ENCODE measurements around the gene TMEM87B.
"Not testable (repeated sequence)": the region's sequence is repeated elsewhere in the genome, so short reads cannot be mapped to it uniquely, and the experiment has no call there.

The TMEM87B gene

DNA sequence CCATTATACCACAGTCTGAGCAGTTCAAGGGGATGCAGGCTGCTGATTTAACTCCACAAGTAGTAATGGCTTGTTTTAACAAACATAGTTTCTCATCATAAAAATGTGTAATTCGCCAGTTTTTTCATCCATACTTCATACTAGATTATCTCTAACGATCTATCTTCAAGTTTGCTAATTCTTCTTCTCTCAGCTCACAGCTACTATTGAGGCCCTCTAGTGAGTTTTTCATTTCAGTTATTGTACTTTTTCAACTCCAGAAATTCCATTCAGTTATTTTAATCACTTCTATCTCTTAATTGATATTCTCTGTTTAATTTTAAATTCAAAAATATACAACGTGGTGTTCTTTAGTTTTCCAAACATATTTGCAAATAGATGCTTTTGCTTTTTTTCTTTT is 20.1 kb upstream of the TMEM87B start:
- DNase-seq, result no peak

DNA sequence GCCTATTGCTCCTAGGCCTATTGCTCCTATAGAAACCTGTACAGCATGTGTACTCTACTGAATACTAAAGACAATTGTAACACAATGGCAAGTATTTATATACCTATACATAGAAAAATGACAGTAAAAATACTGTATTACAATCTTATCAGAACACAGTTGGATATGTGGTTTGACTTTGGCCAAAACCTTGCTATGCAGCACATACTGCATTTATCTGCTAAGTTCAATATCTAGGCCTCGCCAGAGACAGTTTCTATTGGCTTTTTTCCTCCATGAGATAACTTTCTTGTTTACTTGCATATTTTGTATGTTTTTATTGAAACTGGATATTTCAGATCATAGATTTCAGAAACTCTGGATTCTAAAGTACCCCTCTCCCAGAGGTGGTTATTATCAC is 19.3 kb upstream of the TMEM87B start:
- DNase-seq, result no peak

DNA sequence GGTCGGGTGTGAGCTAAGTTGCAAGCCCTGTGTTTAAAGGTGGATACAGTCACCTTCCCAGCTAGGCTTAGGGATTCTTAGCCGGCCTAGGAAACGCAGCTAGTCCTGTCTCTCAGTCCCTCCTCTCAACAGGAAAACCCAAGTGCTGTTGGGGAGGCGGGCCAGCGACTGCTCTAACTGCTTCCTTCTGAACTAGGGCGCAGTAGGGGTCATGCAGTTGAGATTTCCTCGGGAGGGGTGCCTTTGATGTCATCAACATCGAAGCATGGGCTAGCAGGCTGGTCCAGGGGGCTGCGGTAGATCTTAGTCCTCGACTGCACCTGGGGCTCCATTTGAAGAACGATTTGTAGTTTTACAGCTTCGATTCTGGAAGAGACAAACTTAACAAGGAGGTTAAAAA is 15.5 kb upstream of the TMEM87B start:
- not testable (repeated sequence) for DNase-seq

DNA sequence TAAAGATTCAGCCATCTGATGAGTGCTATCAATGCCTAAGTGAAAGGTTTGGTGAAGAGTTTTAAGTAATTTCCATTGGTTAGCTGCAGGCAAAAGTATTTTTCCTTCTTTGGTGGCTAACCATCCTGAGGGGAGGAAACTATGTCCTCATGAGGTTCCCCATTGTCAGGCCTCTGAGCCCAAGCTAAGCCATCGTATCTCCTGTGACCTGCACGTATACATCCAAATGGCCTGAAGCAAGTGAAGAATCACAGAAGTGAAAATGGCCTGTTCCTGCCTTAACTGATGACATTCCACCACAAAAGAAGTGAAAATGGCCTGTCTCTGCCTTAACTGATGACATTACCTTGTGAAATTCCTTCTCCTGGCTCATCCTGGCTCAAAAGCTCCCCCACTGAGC is 15.0 kb upstream of the TMEM87B start:
- DNase-seq, result not testable (repeated sequence)

DNA sequence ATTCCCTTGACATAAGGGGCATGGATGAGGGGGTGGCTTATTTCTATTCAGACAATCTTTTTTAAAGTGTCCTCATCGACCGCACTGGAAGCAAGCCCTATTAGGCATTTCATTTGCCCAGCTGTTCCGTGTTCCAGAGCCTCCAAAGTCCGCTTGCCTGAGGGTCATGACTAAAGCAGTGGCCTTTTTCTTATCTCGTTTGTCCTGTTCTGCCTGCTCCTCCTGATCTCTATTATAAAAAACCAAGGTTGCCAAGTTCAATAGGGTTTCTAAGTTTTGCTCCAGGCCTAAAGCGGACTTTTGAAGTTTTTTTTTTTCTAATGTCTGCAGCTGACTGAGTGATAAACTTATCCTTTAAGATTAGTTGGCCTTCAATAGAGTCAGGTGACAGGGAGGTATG is 13.6 kb upstream of the TMEM87B start:
- DNase-seq, result not testable (repeated sequence)

DNA sequence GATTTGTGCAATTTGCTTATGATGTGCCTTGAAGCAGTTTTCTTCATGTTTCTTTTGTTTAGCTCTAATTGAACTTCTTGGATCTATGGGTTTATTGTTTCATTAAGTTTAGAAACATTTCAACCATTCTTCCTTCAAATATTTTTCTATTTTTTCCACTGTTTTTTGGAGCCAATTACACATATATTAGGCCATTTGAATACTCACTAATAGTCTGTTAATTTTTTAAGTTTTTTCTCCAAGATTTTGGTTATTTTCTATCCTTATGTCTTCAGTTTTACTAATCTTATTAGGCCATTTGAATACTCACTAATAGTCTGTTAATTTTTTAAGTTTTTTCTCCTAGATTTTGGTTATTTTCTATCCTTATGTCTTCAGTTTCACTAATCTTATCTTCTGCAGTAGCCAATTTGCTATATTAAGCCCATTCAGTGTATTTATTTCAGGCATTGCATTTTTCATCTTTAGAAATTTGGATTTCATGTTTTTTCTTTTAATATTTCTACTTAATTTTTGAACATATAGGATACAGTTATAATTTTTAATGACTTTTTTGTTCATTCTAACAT is 9.5 kb upstream of the TMEM87B start:
- no peak for DNase-seq

DNA sequence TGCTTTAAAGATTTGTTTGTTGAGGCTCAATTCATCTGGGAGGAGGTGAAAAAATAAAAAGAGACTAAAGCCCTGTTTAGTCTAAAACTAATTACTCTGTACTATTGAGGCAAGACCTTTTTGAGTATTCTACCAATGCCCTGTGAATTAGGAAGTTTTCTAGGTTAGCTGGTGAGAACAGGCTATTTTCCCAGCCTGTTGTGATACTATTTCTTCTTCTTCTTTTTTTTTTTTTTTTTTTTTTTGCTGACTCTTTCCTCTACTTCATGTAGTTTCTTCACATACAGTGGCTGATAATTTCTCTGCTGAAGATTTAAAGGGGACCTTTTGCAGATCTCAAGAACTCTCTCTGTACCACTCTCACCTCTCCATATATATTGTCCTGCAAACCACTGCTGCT is 8.8 kb upstream of the TMEM87B start:
- DNase-seq, result peak; percentile 58

DNA sequence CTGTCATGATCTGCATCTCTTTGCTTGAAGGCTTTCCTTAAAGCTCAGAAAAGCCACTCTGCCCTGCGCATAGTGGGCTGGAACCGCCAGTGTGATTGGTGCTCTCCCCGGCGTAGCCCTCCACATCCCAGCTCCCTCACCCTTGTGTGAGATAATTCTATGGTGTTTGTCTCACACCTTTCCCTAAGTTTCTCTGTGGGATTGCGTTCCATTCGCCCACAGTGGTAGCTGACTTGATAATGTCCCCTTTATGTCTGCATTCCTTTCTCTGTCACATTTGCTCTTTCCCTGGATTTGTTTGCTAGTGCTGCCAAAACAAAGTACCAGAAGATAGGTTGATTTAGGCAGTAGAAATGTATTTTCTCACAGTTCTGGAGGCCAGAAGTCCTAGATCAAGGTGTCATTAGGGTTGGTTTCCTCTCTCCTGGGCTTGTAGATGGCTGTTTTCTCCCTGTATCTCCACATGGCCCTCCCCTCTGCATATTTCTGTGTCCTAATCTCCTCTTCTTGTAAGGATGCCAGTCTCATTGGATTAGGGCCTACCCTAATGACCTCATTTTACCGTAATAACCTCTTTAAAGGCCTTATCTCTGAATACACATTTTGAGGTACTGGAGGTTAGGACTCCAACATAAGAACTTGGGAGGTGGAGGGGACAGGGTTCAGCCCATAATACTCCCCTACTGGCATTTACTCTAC is 7.4 kb upstream of the TMEM87B start:
- no peak for DNase-seq

DNA sequence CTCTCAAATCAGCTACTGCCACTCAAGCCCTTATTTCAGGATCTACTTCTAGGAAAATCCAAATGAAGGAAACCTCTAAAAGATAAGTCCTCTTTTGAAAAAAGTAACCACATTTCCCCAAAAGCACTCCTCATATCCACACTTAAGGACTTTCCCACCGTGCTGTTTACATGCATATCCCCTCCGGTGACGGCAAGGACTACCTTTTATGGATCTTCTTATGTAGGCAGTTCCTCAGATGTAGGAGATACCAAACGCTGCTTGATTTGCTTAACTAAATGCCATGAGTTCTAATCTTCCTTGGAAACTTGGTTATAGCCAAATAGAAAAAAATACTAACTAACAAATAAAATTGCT is 6.9 kb upstream of the TMEM87B start:
- no peak for DNase-seq

DNA sequence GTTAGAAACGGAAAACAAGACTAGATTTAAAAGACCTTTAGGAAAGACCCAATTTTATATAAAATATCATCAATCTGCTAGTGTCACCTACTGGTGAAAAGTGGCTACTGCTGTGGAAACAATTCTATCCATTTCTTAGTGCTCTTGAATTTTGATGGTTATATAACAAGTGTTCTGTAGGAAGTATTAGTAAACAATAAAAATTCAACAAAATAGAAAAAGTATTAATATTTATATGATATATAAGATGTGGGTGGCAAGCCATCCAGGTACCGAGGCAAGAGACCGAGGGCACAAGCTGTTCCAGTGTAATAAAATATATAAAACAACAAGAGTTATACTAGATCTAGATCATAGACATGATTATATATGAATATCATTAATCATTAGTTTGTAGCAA is 6.2 kb upstream of the TMEM87B start:
- peak; percentile 69 for DNase-seq

DNA sequence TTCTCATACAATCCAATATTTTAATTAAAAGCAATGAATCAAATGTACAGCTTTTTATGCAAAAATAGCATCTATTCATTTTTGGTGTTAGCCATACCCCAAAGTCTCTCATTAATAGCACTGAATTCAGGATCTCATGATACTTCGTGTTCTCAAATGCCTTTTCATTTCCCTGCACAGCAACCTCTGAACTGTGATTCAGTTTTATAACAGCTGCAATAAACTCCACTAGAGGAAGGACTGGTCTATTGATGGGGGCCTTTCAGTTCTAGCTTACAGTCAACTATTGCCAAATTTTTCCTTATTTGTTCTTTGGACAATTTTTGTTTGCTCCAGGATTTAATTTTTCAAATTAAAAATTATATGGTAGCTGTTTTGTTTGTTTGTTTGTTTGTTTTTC is 4.8 kb upstream of the TMEM87B start:
- no peak for DNase-seq

DNA sequence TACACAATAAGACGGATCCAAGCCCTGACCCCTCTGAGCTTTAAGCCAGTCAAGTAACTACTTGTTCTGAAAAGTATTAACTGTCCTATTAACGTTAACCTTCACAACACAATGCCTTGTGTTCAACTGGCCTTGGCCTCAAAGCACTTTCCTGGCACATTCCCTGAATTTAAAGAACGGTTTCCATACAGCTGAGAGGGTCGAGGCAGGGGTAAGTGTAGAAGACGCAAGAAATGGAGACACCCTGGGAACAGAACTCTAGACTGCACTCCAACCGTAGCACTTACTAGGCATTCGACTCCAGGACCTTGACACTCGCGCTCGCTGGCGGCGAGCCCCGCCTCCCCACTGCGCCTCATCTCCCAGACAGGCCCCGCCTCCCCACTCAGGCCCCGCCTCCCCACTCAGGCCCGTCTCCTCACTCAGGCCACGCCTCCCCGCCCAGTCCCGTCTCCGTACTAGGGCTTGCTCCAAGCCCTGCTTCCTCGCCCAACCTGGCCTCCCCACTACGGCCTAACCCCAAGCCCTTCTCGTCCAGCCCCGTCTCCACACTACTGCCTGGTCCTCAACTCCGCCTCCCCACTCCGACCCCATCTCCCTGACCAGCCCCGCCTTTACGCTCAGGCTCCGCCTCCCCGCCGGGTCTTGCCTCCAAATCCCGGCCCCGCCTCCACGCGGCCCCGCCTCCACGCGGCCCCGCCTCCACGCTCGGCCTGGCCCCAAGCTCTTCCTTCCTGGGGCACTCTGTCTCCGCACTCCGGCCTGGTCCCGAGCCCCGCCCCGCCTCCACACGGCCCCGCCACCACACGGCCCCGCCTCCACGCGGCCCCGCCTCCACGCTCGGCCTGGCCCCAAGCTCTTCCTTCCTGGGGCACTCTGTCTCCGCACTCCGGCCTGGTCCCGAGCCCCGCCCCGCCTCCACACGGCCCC is 887 bp upstream of the TMEM87B start:
- peak; percentile 95 for DNase-seq

DNA sequence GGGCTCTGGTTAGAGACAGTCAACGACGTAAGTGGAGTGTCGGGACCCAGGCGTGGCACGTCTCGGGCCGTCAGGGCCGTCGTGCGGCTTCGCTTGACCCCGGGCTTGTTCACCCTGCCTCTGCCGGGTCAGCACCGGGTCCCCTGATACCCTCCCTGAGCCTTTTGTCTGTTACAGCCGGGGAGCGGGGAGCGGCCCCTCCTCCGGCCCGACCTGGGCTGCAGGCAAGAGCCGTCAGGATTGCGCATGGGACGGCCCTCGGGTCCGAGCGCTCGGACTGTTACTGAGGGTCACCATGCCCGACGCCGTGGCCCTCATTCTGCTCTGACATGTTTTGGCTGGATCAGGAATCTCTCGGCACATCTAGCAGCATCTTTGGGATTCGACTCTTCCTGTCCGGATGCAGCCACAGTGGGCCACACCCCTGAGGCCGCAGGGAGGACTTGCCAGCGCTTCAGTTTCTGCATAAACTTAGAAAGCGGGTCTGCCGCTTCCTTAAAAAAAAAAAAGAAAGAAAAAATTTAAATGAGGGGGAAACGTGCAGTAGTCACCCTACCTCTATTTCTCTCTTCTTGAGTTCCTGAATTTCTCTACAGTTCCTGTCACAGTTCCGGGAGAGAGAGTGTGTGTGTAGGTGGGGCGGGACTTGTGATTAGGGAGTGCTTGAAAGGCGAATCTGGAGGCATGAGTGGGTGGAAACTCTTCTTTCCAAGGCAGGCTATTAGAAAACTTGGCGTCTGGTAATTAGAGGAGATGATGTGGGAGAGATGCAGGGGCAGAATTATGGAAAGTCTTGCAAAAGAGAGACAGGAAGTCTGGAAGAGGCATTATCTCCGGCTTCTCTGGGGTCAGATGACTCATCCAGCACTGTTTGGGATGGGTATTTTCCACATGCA is 909 bp downstream of the TMEM87B start:
- DNase-seq, result peak; percentile 87

DNA sequence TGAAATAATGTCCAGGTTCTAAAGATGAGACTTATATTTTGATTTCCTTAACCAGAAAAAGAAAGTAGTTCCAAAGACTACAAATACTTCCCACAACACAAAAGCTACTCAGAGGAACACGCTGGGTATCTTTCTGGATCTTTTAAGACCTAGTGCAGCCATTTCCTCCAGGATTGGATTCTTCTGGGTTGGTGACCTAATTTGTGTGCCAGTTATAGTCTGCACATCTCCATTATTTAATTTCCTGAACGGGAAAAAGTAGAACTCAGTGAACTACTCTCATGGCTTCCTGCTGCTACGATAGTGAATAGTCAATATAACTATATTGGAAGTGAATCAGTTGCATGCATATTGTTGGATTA is 1.5 kb downstream of the TMEM87B start:
- DNase-seq, result no peak

DNA sequence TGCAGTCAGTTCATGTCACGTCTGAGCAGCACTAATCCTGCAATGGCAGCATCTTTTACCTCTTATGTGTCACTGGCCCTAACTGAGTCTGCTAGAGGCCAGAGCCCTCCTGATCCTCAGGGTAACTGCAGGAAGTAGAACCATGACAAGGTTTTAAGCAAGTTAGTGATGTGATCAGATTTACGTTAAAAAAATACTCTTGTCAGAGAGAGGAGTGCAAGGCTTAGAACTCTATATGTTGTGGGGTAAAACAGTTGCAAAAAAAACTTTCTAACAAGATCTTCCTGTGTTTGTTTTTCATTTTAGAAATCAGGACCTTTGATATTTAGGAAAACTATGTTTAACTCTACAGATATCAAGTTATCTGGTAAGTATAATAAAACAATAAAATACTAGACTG is 4.6 kb downstream of the TMEM87B start:
- DNase-seq, result no peak

DNA sequence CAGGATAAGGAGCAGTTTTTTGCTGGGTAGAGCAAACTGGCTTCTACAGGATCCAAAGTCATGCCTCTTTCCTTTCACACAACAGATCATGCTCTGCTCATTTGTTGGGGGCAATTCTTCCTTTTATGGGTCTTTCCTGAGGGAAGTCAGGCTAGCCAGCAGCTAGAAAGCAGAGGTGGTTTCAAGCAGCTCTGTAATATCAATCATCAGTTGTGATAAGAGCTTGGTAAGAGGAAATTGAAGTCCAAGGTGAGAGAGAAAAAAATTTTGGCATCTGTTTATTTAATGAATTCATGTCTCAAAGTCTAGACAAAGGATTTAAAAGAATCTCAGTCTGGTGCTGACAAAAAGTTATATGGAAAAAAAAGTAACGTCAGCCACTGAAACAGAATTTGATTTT is 6.2 kb downstream of the TMEM87B start:
- no peak for DNase-seq

DNA sequence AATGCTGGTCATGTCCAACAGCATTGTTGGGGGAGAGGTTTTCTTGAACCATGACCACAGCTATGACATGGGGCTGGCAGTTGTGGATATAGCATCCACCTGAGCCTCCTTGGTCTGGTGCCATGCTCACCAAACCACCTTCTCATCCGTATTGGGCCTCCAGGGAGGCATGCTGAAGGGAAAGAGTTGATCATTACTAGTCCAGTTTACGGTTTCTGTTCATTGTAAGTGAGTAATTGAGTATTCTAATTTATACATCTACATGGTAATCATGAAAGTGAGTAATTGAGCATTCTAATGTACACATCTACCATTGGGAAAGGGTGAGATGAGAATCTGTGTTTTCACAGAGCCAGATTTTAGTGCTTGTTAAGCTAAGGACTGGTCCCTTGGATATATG is 6.8 kb downstream of the TMEM87B start:
- no peak for DNase-seq

DNA sequence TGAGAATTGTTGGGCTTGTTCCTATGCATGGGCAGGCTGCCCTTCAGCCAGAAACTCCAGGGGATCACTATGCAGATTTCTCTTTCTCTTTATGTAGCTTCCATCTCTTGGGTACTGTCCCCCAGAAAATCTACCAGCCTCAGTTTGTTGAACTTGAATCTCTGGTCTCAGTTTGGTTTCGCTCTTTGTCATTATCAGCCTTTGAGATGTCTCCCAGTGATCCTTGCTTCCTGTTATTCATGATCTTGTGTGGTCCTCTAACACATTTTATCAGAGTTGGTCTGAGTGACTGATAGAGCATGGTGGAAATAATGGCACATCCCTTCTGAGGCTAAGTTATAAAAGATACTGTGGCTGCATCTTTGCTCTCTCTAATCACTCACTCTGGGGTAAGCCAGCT is 7.8 kb downstream of the TMEM87B start:
- no peak for DNase-seq

DNA sequence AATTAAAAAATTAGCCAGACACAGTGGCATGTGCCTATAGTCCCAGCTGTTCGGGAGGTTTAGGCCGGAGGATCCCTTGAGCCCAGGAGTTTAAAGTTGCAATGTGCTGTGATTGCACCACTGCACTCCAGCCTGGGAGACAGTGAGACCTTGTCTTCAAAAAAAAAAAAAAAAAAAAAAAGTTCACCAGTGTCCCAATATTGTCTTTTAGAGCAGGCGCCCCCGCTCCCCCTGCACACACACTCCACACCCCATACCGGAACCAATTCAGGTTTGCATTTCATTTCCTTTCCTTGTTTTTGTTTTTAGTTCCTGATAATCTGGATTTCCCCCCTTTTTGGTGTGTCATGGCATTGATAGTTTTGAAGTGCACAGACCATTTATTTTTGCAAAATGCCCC is 10.4 kb downstream of the TMEM87B start:
- no peak for DNase-seq

DNA sequence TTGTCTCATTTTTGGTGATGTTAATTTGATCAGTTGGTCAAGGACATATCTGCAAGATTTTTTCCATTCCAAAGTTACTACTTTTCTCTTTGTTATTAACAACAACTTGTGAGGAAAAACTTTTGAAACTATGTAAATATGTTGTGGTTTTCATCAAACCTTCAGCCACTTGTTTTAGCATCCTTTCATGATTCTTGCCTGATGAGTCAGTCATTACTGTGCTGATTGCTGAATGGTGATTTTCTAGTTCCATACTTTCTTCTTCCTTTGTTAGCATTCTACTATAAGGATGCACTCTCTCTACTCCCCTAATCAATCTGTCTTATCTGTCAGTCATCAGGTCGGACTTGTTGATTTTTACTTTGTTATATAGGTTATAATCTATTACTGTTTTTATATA is 10.9 kb downstream of the TMEM87B start:
- no peak for DNase-seq

DNA sequence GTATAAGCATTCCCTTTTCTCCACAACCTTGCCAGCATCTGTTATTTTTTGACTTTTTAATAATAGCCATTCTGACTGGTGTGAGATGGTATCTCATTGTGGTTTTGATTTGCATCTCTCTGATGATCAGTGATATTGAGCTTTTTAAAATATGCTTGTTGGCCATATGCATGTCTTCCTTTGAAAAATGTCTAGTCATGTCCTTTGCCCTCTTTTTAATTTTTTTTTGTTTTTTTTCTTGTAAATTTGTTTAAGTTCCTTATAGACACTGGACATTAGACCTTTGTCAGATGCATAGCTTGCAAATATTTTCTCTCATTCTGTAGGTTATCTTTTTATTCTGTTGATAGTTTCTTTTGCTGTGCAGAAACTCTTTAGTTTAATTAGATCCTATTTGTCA is 14.7 kb downstream of the TMEM87B start:
- DNase-seq, result not testable (repeated sequence)

DNA sequence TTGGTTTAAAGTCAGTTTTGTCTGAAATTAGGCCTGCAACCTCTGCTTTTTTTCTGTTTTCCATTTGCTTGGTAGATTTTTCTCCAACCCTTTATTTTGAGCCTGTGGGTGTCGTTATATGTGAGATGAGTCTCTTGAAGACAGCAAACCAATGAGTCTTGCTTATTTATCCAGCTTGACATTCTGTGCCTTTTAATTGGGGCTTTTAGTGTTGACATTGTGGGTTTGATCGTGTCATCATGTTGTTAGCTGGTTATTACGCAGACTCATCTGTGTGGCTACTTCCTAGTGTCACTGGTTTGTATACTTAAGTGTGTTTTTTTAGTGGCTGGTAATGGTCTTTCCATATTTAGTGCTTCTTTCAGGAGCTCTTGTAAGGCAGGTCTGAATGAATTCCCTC is 18.8 kb downstream of the TMEM87B start:
- DNase-seq, result no peak

DNA sequence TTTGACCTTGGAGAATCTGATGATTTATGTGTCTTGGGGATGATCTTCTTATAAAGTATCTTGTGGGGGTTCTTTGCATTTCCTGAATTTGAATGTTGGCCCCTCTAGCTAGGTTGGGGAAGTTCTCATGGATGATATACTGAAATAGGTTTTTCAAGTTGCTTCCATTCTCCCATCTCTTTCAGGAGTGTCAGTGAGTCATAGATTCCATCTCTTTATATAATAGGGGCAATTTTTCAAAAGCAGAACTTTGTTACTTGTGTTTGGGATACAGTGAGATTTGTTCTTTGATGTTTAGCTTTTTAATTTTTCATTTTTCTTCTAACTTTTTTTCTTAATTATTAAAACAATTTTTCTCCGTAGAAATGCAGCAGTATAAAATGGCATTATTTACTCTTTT is 19.4 kb downstream of the TMEM87B start:
- DNase-seq, result no peak

All from inflammatory macrophage treated with lipopolysaccharide for 4 hours (primary cell).